AG04449 (cell line): ENCODE results near the gene RPS16.

Experiments
- CTCF ChIA-PET: fragments of 350-600 bp; formaldehyde crosslinking; extraction: SDS; loops from one replicate; lab custom pipeline; 2021; ENCODE audit warnings: antibody characterized with exemption; lab: Yijun Ruan, JAX
- POLR2A ChIA-PET: fragments of 400-600, 350-600 bp; formaldehyde crosslinking; extraction: SDS; loops from one replicate; lab custom pipeline; 2020; ENCODE audit warnings: antibody characterized with exemption, inconsistent platforms; lab: Yijun Ruan, JAX
- DNase-seq: peaks from one replicate; pipeline ENCODE4 v3.0.0-alpha.2; 2010; ENCODE audit warnings: low read depth, low spot score
- H3K4me3 ChIP-seq: 2 replicates; pipeline ENCODE4 v1.5.1; 2011; ENCODE audit warnings: low read depth, mild to moderate bottlenecking, control low read depth, low read length
- CTCF ChIP-seq: IDR thresholded peaks from one replicate; pipeline ENCODE4 v1.5.1; 2011; ENCODE audit warnings: mild to moderate bottlenecking, moderate library complexity, low read length, control low read depth, inconsistent platforms; ENCODE audit not compliant: insufficient read depth; ENCODE audit errors: missing control alignments

RPS16 gene

GRCh38 chr19:39403331-39404312 lies 32.1 kb downstream of the RPS16 start:
- peak overlapping the region; percentile 55 for H3K4me3 ChIP-seq
- peak; percentile 98 for DNase-seq
- no peak for TF ChIP-seq CTCF
- ChIA-PET CTCF (interaction anchor here (1.1 kb wide), 1 partner anchor 8 kb away, joined by 7 read pairs; the partner anchor contains the start of gene PLEKHG2), POLR2A (interaction anchor here (0.7 to 3.2 kb wide), 7 partner anchors 8 to 77 kb away, joined by 3 to 26 read pairs (median 3); partner anchors contain the start of genes MED29, PAF1, PLEKHG2 and RPS16)

GRCh38 chr19:39402346-39403300 lies 33.1 kb downstream of the RPS16 start:
- no peak for TF ChIP-seq CTCF
- CTCF ChIA-PET: interaction anchor here (1.1 to 3.6 kb wide), 3 partner anchors 9 to 11 kb away, joined by 7 to 26 read pairs (median 22); partner anchors contain the start of genes MED29, PAF1 and PLEKHG2
- no peak for DNase-seq
- POLR2A ChIA-PET: interaction anchor here (0.9 to 1.8 kb wide), 6 partner anchors 9 to 78 kb away, joined by 3 to 8 read pairs (median 6); partner anchors contain the start of genes MED29, PAF1, PLEKHG2 and RPS16
- H3K4me3 ChIP-seq: peak overlapping the region; percentile 55

- H3K4me3 ChIP-seq: no peak overlapping the region
- DNase-seq: no peak
- TF ChIP-seq CTCF: no peak
- POLR2A ChIA-PET: interaction anchor here (0.6 to 1.8 kb wide), 6 partner anchors 10 to 37 kb away, joined by 3 to 8 read pairs (median 6); partner anchors contain the start of genes MED29, PAF1 and RPS16
- CTCF ChIA-PET: interaction anchor here (0.7 to 3.6 kb wide), 4 partner anchors 10 to 39 kb away, joined by 3 to 26 read pairs (median 12); partner anchors contain the start of genes MED29, PAF1 and PLEKHG2
Observed at GRCh38 chr19:39401549-39402345, 34.0 kb downstream of the RPS16 start.

- CTCF ChIA-PET: interaction anchor here (0.7 to 3.6 kb wide), 4 partner anchors 10 to 39 kb away, joined by 3 to 26 read pairs (median 12); partner anchors contain the start of genes MED29, PAF1 and PLEKHG2
- POLR2A ChIA-PET: interaction anchor here (0.6 to 1.8 kb wide), 5 partner anchors 10 to 37 kb away, joined by 3 to 8 read pairs (median 6); partner anchors contain the start of genes MED29, PAF1 and RPS16
- no peak overlapping the region for H3K4me3 ChIP-seq
- no peak for TF ChIP-seq CTCF
- DNase-seq: no peak
Observed at GRCh38 chr19:39401070-39401548, 34.6 kb downstream of the RPS16 start.

GRCh38 chr19:39400061-39400460 lies 35.7 kb downstream of the RPS16 start:
- no peak for DNase-seq
- CTCF ChIA-PET: interaction anchor here (2.9 to 4.9 kb wide), 4 partner anchors 9 to 133 kb away, joined by 15 to 38 read pairs (median 24); partner anchors contain the start of genes EID2B, MED29, PAF1 and PLEKHG2
- H3K4me3 ChIP-seq: no peak overlapping the region
- POLR2A ChIA-PET: interaction anchor here (1.0 to 1.1 kb wide), 2 partner anchors 9 to 11 kb away, joined by 3 to 4 read pairs; partner anchors contain the start of genes MED29 and PAF1
- no peak for TF ChIP-seq CTCF
